Left lung (tissue), 10 donors: ENCODE data around the gene XIRP1. TPM values are rescaled to one million over a fixed set of nuclear protein-coding genes. Genes with fewer than 3 reads are reported as not detected.

Experiments
- ATAC-seq: fragments of 200-7000 bp; cut with Tn5 transposase; one replicate; pipeline ENCODE4 v1.9.1; 2020; ENCODE audit warnings: moderate library complexity
- DNase-seq, 4 donors: peaks; one replicate each; pipeline ENCODE4 v3.0.0-alpha.2; 2013 to 2020
- H3K27ac ChIP-seq, 2 donors: fragments of 200-600 bp; sonication (generic) in 1 of 2; one replicate each; pipeline versions ENCODE4 v1.5.0 to v1.8.0; 2020 to 2021
- H3K27me3 ChIP-seq, 2 donors: fragments of 200-600 bp; sonication (generic) in 1 of 2; one replicate each; pipeline versions ENCODE4 v1.5.0 to v1.8.0; 2020 to 2021
- H3K36me3 ChIP-seq, 2 donors: fragments of 200-600 bp; sonication (generic) in 1 of 2; one replicate each; pipeline versions ENCODE4 v1.5.0 to v1.8.0; 2020 to 2021
- H3K4me1 ChIP-seq, 2 donors: fragments of 200-600 bp; one replicate each; pipeline ENCODE4 v1.8.0; 2021
- H3K4me3 ChIP-seq, 2 donors: fragments of 200-600 bp; sonication (generic) in 1 of 2; one replicate each; pipeline versions ENCODE4 v1.5.0 to v1.8.0; 2020 to 2021; ENCODE audit warnings: mild to moderate bottlenecking in 1 of 2
- H3K9me3 ChIP-seq, 2 donors: fragments of 200-600 bp; sonication (generic) in 1 of 2; one replicate each; pipeline versions ENCODE4 v1.5.0 to v1.8.0; 2020 to 2021
- intact Hi-C, 2 donors: fragments of 100-400 bp; cut with DNase I; formaldehyde crosslinking; loops; one replicate each; pipeline versions ENCODE4 v1.11.2 to v1.14.2; 2022
- polyA plus RNA-seq, 6 donors: library from polyadenylated mRNA; unstranded; fragments of 120-200 nt; gene quantifications; one replicate each; pipeline ENCODE4 v1.2.1, GENCODE V29; 2013; ENCODE audit not compliant: insufficient read length in 6 of 6
- total RNA-seq, 2 donors: library from RNA; stranded (reverse); fragmentation: NEBNext Ultra II Directional; extraction: Animal tissue kit (Norgen Biotek cat#: 25700); gene quantifications; one replicate each; pipeline ENCODE4 v1.2.1, GENCODE V29; 2021
- TF ChIP-seq, protein P1 (sequence below), 2 donors: fragments of 200-600 bp; sonication (generic) in 1 of 2; IDR thresholded peaks; one replicate each; pipeline versions ENCODE4 v1.5.0 to v1.8.0; 2021; ENCODE audit warnings: antibody characterized with exemption in 2 of 2
- donor health status: DM: no; HTN: yes; CAD: no.
- donor health status: DM: no; HTN: no; CAD: no.

XIRP1 gene
- total and polyA plus RNA-seq, 8 donors = 0.03 to 0.18 (median 0.07) TPM

DNA sequence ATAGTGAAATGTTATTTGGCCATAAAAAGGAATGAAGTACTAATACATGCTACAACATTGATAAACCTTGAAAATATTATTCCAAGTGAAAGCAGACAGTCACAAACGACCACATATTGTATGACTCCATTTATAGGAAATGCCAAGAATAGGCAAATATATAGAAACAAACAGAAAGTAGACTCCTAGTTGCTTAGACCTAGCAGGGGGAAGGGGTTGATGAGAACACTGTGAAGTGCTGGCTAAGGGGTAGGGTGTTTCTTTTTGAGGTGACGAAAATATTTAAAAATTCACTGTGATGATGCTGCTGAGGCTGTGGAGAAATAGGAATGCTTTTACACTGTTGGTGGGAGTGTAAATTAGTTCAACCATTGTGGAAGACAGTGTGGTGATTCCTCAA is 30.5 kb upstream of the XIRP1 start:
- Histone ChIP-seq H3K27ac (no peak overlapping the region), H3K27me3 (no peaks in the 10 kb centered on the region), H3K9me3 (no peaks in the 10 kb centered on the region), H3K4me1 (peaks cover 0 to 5% of the 10 kb centered on the region in 2 donors), H3K4me3 (no peak overlapping the region), H3K36me3 (no peaks in the 10 kb centered on the region)
- intact Hi-C loops = no loop called here
- ATAC-seq (no peak), DNase-seq (no peak)
- TF ChIP-seq, protein P1, sequence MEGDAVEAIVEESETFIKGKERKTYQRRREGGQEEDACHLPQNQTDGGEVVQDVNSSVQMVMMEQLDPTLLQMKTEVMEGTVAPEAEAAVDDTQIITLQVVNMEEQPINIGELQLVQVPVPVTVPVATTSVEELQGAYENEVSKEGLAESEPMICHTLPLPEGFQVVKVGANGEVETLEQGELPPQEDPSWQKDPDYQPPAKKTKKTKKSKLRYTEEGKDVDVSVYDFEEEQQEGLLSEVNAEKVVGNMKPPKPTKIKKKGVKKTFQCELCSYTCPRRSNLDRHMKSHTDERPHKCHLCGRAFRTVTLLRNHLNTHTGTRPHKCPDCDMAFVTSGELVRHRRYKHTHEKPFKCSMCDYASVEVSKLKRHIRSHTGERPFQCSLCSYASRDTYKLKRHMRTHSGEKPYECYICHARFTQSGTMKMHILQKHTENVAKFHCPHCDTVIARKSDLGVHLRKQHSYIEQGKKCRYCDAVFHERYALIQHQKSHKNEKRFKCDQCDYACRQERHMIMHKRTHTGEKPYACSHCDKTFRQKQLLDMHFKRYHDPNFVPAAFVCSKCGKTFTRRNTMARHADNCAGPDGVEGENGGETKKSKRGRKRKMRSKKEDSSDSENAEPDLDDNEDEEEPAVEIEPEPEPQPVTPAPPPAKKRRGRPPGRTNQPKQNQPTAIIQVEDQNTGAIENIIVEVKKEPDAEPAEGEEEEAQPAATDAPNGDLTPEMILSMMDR (IDR thresholded peaks at IDR 0.05) = no peak

DNA sequence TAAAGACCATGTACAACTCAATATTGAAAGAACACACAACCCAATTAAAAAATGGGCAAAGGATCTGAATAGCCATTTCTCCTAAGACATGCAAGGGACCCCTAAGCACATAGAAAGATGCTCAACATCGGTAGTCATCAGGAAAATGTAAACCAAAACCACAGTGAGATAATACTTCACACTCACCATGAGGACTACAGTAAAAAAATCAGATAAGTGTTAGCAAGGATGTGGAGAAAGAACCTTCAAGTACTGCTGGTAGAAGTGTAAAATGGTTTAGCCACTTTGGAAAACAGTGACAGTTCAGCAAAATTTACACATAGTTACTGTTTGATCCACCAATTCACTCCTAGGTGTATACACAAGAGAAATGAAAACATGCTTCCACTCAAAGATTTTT is 30.1 kb upstream of the XIRP1 start:
- TF ChIP-seq, protein P1 (IDR thresholded peaks at IDR 0.05) = no peak
- no peak for ATAC-seq
- no peaks in the 10 kb centered on the region for H3K9me3 ChIP-seq
- DNase-seq = no peak
- intact Hi-C loops = no loop called here
- no peak overlapping the region for H3K27ac ChIP-seq
- H3K36me3 ChIP-seq = no peaks in the 10 kb centered on the region
- H3K4me3 ChIP-seq = no peak overlapping the region
- peaks cover 0 to 5% of the 10 kb centered on the region in 2 donors for H3K4me1 ChIP-seq
- no peaks in the 10 kb centered on the region for H3K27me3 ChIP-seq

DNA sequence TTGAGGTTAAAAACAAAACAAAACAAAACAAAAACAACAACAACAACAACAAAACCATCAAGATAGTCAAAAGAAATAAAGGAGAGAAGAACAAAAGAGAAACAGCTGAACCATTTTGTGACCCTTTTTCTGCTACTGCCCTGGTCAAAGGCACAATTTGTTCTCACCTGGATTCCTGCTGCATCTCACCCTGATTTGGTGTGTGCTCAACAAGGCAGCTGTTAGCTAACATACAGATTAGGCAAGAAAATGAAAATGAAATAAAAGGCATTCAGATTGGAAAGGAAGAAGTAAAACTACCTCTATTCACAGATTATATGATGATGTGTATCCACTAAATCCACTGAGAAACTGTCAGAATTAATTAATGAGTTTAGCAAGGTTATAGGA is 28.7 kb upstream of the XIRP1 start:
- no peaks in the 10 kb centered on the region for H3K27me3 ChIP-seq
- no peaks in the 10 kb centered on the region for H3K36me3 ChIP-seq
- H3K9me3 ChIP-seq = no peaks in the 10 kb centered on the region
- no peak for DNase-seq
- intact Hi-C loops = no loop called here
- TF ChIP-seq, protein P1 (IDR thresholded peaks at IDR 0.05) = no peak
- ATAC-seq = no peak
- H3K27ac ChIP-seq = no peak overlapping the region
- peaks cover 0 to 12% of the 10 kb centered on the region in 2 donors for H3K4me1 ChIP-seq
- H3K4me3 ChIP-seq = no peak overlapping the region

DNA sequence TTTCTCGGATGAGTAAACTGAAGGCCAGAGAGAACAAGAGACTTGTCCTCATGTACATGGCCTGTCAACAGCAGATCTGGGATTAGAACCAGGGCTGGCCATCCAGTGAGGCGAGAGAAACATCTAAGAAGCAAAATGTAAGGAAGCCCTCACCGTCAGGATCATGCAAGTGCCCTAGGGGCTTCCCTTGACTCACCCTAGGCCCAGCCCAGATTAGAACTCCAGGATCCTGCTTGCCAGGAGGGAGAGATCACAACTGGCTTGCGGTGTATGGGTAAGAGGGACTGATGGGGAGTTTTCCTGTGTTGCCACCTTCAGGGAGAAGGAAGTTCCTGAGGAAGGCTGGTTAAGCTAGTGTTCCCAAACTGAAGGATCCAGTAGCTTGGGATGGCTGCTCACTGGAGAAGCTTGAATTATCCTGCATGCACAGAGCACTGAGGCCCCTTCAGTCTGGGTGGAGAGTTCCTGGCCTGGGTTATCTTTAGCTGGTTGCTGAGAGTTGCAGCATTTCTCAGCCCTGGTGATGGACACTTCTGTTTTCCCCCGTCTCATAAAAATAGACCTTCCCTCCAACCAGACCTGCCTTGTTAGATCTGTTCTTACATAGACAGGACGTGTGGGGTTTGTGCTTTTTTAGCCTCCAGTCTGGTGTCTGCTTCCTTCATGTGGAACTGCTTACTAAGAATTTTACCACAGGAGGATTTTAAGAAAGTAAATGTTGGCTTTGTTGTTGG is 28.2 kb upstream of the XIRP1 start:
- Histone ChIP-seq H3K36me3 (no peaks in the 10 kb centered on the region), H3K27me3 (no peaks in the 10 kb centered on the region), H3K4me3 (no peak overlapping the region), H3K4me1 (peaks cover 0 to 13% of the 10 kb centered on the region in 2 donors), H3K9me3 (no peaks in the 10 kb centered on the region), H3K27ac (no peak overlapping the region)
- intact Hi-C loops = no loop called here
- TF ChIP-seq, protein P1 (IDR thresholded peaks at IDR 0.05) = no peak
- DNase-seq (peak in 1 of 4 donors; percentile 5), ATAC-seq (no peak)

DNA sequence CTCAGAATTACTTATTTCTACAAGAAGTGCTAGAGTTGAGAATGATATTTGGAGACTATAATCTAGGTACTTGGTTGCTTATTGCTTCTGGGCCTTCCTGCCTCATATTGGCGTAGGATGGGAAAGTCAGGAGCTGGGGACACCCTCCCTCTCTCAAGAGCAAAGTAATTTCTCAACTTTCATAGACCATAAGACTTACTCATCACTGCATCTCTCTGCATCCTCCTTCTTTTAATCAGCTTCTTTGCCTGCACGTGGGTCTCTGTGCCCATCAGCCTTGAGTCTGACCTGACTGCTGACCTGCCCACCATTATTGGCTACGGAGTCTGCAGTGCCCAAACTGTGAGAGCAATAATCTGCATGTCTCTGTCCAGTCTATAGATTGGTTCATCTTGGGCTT is 27.3 kb upstream of the XIRP1 start:
- DNase-seq (no peak), ATAC-seq (no peak)
- H3K4me3 ChIP-seq = no peak overlapping the region
- H3K4me1 ChIP-seq = peaks cover 0 to 16% of the 10 kb centered on the region in 2 donors
- intact Hi-C loops = no loop called here
- no peaks in the 10 kb centered on the region for H3K27me3 ChIP-seq
- no peak overlapping the region for H3K27ac ChIP-seq
- no peaks in the 10 kb centered on the region for H3K9me3 ChIP-seq
- TF ChIP-seq, protein P1 (IDR thresholded peaks at IDR 0.05) = no peak
- H3K36me3 ChIP-seq = no peaks in the 10 kb centered on the region
